Uterus (tissue), 4 donors: ENCODE measurements around the gene LCNL1. TPM values are rescaled to one million over a fixed set of nuclear protein-coding genes. Genes with fewer than 3 reads are reported as not detected.

Experiments
- DNase-seq, 2 donors: peaks; one replicate each; pipeline ENCODE4 v3.0.0-alpha.2; 2019 to 2020
- H3K27ac ChIP-seq, 2 donors: fragments of 200-600 bp; sonication (generic); 1 replicate in 1 of 2; 2 replicates in 1 of 2; pipeline ENCODE4 v1.5.1; 2016 to 2018
- H3K27me3 ChIP-seq, 2 donors: fragments of 200-600 bp; sonication (generic); one replicate each; pipeline ENCODE4 v1.5.1; 2018 to 2019; ENCODE audit warnings: control low read depth in 1 of 2
- H3K36me3 ChIP-seq, 2 donors: fragments of 200-600 bp; sonication (generic); one replicate each; pipeline ENCODE4 v1.5.1; 2019; ENCODE audit warnings: control low read depth in 1 of 2
- H3K4me1 ChIP-seq, 2 donors: fragments of 200-600 bp; sonication (generic); one replicate each; pipeline ENCODE4 v1.5.1; 2018 to 2019; ENCODE audit warnings: control low read depth in 1 of 2
- H3K4me3 ChIP-seq, 2 donors: fragments of 200-600 bp; sonication (generic); 1 replicate in 1 of 2; 2 replicates in 1 of 2; pipeline ENCODE4 v1.5.1; 2018 to 2019; ENCODE audit warnings: mild to moderate bottlenecking in 1 of 2
- H3K9me3 ChIP-seq, 2 donors: fragments of 200-600 bp; sonication (generic); one replicate each; pipeline ENCODE4 v1.5.1; 2019; ENCODE audit warnings: control low read depth in 1 of 2
- POLR2A ChIP-seq, 2 donors: fragments of 450-650 bp; IDR thresholded peaks; one replicate each; pipeline ENCODE4 v1.6.1; 2016; ENCODE audit warnings: antibody characterized with exemption in 2 of 2, mild to moderate bottlenecking in 1 of 2, moderate library complexity in 1 of 2
- intact Hi-C: fragments of 100-400 bp; cut with DNase I; formaldehyde crosslinking; loops from one replicate; pipeline ENCODE4 v1.15.1; 2023; ENCODE audit warnings: low total_unique reads
- total RNA-seq, 4 donors: library from RNA; depleted of rRNA in 3 of 4; stranded (reverse); fragments of >200 nt in 3 of 4; gene quantifications; one replicate each; pipeline versions ENCODE4 v1.1.0 to v1.2.4, GENCODE V29; 2014 to 2023
- TF ChIP-seq, protein P1 (sequence below), 4 experiments: fragments of 200-600 bp in 2 of 4; fragments of 450-650 bp in 2 of 4; sonication (generic) in 2 of 4; IDR thresholded peaks; one replicate each; pipeline ENCODE4 v1.5.1; 2016 to 2019; ENCODE audit warnings: antibody characterized with exemption in 4 of 4, mild to moderate bottlenecking in 2 of 4, moderate library complexity in 1 of 4
- donor health status: DM: yes; HTN: yes; CAD: no.

LCNL1 gene
- total RNA-seq, 4 donors from 2014 or later, result under 0.01 to 6.9 (median 0.54) TPM

DNA sequence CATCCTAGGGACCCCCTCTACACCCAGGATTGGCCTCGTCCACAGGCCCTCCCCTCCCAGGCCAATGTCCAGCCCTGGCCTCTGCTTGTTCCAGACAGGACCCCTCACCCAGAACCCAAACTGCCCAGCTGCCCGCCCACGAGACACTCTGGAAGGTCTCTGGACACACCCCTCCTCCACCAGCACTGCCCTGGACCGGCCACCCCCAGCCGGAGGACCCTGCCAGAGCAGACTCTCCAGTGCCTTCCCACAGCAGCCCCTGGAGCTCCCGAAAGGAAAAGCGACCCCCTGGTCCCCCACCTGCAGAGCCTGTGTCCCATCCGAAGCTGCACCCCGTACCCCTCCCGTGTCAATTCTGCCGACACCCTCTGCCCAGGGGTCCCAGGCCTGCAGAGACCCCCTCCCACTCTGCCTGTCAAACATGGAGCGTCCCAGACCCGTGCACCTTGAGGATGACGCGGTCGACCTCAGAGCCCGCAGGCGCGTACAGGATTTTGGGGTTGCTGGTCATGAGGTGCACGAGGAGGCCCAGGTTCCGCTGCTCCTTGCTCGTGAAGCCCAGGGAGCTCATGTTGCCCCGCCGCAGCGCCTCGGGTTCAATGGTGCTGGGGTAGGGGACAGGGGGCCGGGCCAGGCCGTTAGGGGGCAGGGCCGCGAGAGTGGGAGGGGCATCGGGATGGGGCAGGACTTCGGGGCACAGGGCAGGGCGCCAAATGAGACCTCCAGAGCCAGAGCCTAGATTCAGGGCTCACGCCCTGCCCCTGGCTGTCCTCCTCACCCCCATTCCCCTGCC lies 37.3 kb downstream of the LCNL1 start:
- no peak for DNase-seq
- Histone ChIP-seq H3K27me3 (no peaks in the 10 kb centered on the region), H3K36me3 (no peaks in the 10 kb centered on the region), H3K27ac (no peak overlapping the region), H3K9me3 (no peaks in the 10 kb centered on the region), H3K4me3 (no peak overlapping the region), H3K4me1 (no peaks in the 10 kb centered on the region)
- TF ChIP-seq, protein P1, sequence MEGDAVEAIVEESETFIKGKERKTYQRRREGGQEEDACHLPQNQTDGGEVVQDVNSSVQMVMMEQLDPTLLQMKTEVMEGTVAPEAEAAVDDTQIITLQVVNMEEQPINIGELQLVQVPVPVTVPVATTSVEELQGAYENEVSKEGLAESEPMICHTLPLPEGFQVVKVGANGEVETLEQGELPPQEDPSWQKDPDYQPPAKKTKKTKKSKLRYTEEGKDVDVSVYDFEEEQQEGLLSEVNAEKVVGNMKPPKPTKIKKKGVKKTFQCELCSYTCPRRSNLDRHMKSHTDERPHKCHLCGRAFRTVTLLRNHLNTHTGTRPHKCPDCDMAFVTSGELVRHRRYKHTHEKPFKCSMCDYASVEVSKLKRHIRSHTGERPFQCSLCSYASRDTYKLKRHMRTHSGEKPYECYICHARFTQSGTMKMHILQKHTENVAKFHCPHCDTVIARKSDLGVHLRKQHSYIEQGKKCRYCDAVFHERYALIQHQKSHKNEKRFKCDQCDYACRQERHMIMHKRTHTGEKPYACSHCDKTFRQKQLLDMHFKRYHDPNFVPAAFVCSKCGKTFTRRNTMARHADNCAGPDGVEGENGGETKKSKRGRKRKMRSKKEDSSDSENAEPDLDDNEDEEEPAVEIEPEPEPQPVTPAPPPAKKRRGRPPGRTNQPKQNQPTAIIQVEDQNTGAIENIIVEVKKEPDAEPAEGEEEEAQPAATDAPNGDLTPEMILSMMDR (IDR thresholded peaks at IDR 0.05), result no peak
- TF ChIP-seq POLR2A (IDR thresholded peaks at IDR 0.05), result no peak
- intact Hi-C loops, result no loop called here

DNA sequence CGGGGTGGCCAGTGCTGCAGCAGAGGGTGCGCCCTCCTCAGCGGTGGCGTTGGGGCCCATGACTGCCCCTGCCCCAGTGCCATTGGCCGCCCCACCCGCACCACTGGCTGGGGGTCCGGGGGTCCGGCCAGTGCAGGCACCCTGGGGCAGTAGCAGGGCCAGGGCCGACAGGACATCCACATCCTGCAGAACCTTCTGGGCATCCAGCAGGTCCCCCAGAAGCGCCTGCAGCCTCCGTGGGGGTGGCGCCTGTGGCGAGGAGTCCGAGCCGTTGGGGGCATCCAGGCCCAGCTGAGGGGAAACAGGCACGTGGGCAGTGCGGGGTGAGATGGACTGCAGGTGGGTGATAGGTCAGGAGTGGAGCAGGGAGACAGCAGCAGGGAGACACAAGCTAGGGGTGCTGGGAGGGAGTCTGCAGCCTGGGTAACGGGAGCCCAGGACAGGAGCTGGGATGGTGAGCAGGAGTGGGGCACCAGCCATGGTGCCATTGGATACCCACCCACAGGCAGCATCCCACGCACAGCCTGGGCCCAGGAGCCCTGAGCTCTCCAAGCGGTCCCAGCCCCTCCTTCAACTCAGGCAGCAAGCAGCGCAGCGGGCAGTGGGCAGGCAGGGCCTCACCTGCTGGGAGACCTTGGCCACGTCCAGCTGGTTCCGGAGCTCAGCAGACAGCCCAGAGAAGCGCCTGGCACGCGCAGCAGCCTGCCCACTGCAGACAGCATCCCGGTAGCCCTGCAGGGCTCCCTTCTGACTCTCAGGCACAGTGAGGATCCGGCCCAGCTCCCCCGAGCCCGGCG lies 38.2 kb downstream of the LCNL1 start:
- Histone ChIP-seq H3K9me3 (no peaks in the 10 kb centered on the region), H3K36me3 (no peaks in the 10 kb centered on the region), H3K27ac (no peak overlapping the region), H3K27me3 (no peaks in the 10 kb centered on the region), H3K4me3 (no peak overlapping the region), H3K4me1 (no peaks in the 10 kb centered on the region)
- DNase-seq, result no peak
- TF ChIP-seq POLR2A (IDR thresholded peaks at IDR 0.05), result no peak
- TF ChIP-seq, protein P1 (IDR thresholded peaks at IDR 0.05), result no peak
- intact Hi-C loops, result no loop called here

- intact Hi-C loops, result no loop called here
- DNase-seq, result no peak
Observed at GRCh38 chr9:137021568-137021978, 38.8 kb downstream of the LCNL1 start.

DNA sequence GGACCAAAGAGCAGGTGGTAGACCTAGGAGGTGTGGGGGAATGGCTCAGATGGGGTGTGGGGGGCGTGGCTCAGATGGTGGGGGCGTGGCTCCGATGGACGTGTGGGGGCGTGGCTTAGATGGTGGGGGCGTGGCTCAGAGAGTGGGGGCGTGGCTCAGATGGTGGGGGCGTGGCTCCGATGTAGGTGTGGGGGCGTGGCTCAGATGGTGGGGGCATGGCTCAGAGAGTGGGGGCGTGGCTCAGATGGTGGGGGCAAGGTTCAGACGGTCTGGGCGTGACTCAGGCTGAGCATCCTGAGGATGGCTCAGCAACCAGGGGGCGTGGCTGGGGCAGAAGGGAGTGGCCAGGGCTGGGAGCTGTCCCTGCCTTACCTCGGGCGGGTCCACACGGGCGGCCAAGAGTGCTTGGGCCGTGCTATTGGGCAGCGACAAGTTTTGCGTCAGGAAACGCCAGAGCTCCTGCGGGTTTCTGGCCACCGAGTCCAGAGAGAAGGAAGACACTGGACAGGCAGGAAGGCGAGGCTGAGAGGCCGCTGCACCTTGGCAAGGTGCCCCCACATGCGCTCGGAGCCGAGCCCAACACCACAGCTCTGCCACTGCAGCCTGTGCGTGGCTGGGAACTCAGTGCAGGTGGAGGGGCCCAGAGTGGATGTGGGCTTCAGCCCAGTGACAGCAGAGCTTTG lies 39.3 kb downstream of the LCNL1 start:
- Histone ChIP-seq H3K27me3 (no peaks in the 10 kb centered on the region), H3K4me3 (no peak overlapping the region), H3K36me3 (no peaks in the 10 kb centered on the region), H3K4me1 (peaks cover 0 to under 1% of the 10 kb centered on the region in 2 donors), H3K9me3 (no peaks in the 10 kb centered on the region), H3K27ac (no peak overlapping the region)
- intact Hi-C loops, result no loop called here
- DNase-seq, result no peak
- TF ChIP-seq, protein P1 (IDR thresholded peaks at IDR 0.05), result no peak
- no peak for TF ChIP-seq POLR2A (IDR thresholded peaks at IDR 0.05)

More at GRCh38 chr9:137021568-137021978, 38.8 kb downstream of the LCNL1 start:
- Histone ChIP-seq H3K9me3 (no peaks in the 10 kb centered on the region), H3K4me1 (no peaks in the 10 kb centered on the region), H3K4me3 (no peak overlapping the region), H3K36me3 (no peaks in the 10 kb centered on the region), H3K27ac (no peak overlapping the region), H3K27me3 (no peaks in the 10 kb centered on the region)
- no peak for TF ChIP-seq POLR2A (IDR thresholded peaks at IDR 0.05)
- TF ChIP-seq, protein P1 (IDR thresholded peaks at IDR 0.05), result no peak
